Coronary artery (tissue), 2 donors: ENCODE measurements around the gene GALNTL6.

Source experiments
- DNase-seq: peaks from one replicate; pipeline ENCODE4 v3.0.0-alpha.2; 2017; ENCODE audit warnings: low spot score
- H3K27ac ChIP-seq, 2 donors: fragments of 200-600 bp; sonication (generic); one replicate each; pipeline ENCODE4 v1.5.1; 2016 to 2019
- H3K4me3 ChIP-seq: fragments of 200-600 bp; sonication (generic); 2 replicates; pipeline ENCODE4 v1.5.1; 2016; ENCODE audit warnings: mild to moderate bottlenecking, moderate library complexity
- TF ChIP-seq, protein P1 (sequence below): fragments of 200-600 bp; sonication (generic); IDR thresholded peaks from one replicate; pipeline ENCODE4 v1.5.1; 2019; ENCODE audit warnings: antibody characterized with exemption

The GALNTL6 gene

DNA sequence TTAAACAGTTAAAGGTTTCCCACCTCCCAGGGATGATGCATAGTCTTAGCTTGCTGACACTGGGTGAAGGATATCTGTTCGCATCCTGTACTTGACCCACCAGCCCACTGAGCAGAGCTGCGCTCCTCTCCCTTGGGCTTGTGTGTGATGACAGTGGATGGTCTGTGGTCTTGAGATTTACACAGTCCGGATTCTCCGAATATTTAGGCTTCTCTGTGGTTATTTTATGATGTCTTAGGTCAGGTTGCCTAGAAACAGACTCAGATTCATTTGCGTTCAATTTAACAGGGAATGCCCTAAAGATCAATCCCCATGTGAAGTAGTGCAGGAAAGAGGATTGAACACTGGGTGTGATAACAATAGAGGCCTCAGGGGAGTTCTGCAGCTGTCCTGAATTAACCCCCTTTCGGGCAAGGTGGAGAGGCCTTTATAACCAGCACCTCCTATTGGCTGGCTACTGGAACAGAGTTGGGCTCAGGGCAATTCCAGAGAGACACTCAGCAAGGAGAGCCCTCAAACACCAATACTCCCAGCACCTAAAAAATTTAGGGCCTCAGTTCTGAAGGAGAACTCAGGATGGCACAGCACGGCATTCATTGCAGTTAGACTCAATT lies 702.2 kb downstream of the GALNTL6 start:
- DNase-seq: no peak
- Histone ChIP-seq H3K27ac (no peak overlapping the region), H3K4me3 (no peak overlapping the region)
- TF ChIP-seq, protein P1, sequence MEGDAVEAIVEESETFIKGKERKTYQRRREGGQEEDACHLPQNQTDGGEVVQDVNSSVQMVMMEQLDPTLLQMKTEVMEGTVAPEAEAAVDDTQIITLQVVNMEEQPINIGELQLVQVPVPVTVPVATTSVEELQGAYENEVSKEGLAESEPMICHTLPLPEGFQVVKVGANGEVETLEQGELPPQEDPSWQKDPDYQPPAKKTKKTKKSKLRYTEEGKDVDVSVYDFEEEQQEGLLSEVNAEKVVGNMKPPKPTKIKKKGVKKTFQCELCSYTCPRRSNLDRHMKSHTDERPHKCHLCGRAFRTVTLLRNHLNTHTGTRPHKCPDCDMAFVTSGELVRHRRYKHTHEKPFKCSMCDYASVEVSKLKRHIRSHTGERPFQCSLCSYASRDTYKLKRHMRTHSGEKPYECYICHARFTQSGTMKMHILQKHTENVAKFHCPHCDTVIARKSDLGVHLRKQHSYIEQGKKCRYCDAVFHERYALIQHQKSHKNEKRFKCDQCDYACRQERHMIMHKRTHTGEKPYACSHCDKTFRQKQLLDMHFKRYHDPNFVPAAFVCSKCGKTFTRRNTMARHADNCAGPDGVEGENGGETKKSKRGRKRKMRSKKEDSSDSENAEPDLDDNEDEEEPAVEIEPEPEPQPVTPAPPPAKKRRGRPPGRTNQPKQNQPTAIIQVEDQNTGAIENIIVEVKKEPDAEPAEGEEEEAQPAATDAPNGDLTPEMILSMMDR: no peak

DNA sequence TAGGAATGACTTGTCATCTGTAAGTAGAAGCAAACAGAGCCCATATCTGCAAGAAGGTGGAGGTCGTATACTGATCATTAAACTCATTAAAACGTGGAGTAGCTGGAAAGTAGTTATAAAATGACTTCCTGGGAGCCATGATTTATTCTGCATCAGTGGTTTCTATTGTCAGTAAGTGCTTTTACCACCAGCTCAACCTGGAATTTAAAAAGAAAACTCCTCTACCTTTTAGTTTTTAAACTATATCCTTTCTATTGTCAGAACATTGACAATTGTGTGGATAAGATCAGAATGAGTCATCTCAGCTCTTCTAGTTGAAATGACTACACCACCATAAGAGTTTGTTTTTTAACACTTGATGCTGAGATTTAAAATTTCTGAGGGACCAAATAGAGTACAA lies 704.2 kb downstream of the GALNTL6 start:
- Histone ChIP-seq H3K4me3 (no peak overlapping the region), H3K27ac (no peak overlapping the region)
- DNase-seq: no peak
- TF ChIP-seq, protein P1: no peak

DNA sequence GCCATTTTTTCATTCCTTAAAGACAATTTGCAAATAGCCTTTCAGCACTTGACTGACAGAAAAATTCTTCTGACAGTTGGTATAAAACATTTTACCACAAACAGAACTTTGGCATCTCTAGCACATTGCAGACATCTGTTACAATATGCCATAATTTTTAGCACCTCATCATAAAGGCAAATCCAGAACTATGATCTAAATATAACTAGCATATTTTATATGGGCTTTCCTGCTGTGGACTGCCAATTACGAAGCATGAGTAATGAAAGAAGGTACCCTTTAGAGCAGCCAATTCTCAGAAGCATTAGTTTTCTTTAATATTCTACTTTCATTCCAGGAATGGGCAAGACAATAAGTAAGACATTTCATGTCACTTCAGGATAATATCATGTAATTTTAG lies 708.0 kb downstream of the GALNTL6 start:
- no peak for DNase-seq
- Histone ChIP-seq H3K4me3 (no peak overlapping the region), H3K27ac (no peak overlapping the region)
- TF ChIP-seq, protein P1: no peak

DNA sequence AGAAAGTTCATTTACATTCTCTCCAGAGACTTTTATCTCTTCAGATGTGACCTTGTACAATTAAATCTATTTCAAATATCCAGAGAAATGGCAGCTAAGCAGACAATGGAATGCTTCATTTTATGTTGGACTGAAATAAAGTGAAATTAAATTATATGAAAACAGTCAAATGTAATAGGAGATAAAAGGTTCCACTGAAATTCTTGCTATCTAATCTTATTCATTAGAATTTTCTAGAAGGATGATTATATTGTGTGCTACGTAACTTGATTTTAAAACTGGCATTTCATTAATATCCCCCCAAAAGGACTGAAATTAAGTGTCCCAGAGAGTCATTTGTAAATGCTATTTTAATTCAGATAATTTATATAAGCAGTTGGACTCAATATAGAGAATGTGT lies 708.5 kb downstream of the GALNTL6 start:
- H3K4me3 ChIP-seq: no peak overlapping the region
- no peak overlapping the region for H3K27ac ChIP-seq
- DNase-seq: no peak
- TF ChIP-seq, protein P1: no peak

DNA sequence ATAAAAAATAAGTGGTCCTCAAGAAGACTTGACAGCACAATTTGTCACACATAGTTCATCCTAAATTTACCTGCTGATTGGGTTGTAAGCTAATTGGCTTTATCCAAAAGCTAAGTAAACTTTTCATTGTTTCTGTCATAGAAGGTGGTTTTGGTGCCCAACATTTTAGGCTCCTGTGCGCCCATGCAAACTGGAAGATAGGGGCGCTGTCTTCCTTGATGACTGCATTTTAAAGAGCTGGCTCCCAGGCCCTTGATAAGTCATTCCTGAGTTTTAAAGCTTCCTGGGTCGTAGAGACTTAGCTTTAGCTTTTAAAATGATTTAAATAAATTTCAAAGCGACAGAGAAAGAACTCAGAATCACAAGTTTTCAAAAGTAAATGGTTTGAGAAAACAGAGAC lies 730.0 kb downstream of the GALNTL6 start:
- no peak overlapping the region for H3K4me3 ChIP-seq
- no peak overlapping the region for H3K27ac ChIP-seq
- TF ChIP-seq, protein P1: no peak
- DNase-seq: no peak

DNA sequence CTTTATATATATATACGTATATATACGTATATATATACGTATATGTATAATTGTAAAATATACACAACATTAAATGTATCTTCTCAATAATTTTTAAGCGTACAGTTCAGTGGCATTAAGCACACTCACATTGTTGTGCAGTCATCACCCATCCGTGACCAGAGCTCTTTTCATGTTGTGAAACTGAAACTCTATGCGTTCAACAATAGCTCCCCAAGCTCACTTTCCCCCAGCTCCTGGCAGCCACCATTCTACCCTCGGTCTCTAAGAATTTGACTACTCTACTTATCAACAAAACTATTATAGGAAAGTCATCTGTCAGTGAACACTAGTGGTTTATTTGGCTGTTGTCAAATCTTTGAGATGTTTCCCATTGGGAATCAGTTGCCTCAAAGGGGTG lies 733.6 kb downstream of the GALNTL6 start:
- no peak overlapping the region for H3K27ac ChIP-seq
- no peak overlapping the region for H3K4me3 ChIP-seq
- TF ChIP-seq, protein P1: no peak
- no peak for DNase-seq

DNA sequence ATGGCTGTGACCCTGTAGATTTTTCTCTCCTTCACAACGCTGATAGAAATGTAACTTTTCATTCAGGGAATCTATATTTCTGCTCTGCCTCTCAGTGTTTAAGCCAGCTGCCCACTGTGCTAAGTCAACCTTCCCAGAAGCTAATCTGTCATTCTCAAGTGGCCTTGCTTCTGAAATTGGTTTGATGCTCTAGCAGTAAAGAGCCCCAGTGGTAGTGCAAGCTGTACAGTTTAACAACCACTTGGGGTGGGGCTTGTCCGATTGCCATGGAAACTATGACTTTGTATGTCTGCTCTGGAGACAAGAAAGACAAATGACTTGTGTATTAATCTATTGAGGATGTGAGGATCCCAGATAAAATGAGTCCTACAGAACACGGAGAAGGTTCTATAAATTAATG lies 734.5 kb downstream of the GALNTL6 start:
- TF ChIP-seq, protein P1: no peak
- Histone ChIP-seq H3K27ac (no peak overlapping the region), H3K4me3 (no peak overlapping the region)
- DNase-seq: no peak
